GM18873 (cell line): ENCODE data around the gene MSRB2.
"Not testable (repeated sequence)": the region's sequence is repeated elsewhere in the genome, so short reads cannot be mapped to it uniquely, and the experiment has no call there.

Experiments
- ATAC-seq: cut with Tn5 transposase; IDR thresholded peaks from one replicate; pipeline ENCODE4 v1.9.1; 2021; ENCODE audit warnings: mild to moderate bottlenecking, moderate library complexity, moderate number of reproducible peaks; ENCODE audit not compliant: unreplicated experiment, low FRiP score

The MSRB2 gene

DNA sequence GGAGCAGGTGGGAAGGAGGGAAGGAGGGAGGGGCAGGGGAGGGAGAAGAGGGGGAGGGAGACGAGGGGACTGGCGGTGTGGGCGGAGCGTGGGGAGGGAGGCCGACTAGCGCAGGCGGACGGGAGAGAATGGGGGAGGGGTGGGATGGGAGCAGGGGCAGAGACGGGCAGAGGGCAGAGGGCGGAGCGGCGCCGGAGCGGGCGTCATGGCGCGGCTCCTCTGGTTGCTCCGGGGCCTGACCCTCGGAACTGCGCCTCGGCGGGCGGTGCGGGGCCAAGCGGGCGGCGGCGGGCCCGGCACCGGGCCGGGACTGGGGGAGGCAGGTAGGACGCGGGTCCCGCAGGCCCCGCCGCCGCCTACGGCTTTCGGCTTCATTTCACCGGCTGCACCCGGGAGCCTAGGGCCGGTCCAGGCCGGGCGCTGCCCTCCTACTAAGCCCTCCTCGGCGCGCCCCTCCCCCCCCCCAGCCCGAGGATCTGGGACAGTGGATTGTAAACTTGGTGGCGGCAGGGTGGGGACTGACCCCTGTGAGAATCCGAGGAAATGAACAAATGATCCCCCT, at the start of gene MSRB2:
TSS of gene MSRB2 (plus strand) at position 176 of the 562 bp plus-strand sequence. CDS start at position 206, 30 bp downstream.
- peak; percentile 54 for ATAC-seq

DNA sequence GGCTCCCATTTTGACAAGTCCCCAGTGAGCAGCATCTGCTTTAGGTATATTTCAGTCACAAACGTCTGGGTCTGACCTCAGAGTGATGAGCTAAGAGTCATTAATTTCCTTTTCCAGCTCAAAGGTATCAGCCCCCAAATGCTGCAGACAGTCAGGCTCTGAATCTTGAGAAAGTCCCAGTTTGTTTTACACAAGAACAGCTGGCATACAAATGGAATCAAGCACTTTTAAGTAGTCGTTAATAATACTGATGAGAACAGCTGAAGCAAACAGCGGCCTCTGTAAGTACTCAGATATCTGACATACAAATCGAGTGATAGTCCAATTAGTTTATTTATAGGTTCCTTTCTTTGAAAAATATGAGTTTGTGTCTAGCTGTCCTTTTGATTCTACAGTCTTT, 49.4 kb upstream of the MSRB2 start:
- no peak for ATAC-seq

DNA sequence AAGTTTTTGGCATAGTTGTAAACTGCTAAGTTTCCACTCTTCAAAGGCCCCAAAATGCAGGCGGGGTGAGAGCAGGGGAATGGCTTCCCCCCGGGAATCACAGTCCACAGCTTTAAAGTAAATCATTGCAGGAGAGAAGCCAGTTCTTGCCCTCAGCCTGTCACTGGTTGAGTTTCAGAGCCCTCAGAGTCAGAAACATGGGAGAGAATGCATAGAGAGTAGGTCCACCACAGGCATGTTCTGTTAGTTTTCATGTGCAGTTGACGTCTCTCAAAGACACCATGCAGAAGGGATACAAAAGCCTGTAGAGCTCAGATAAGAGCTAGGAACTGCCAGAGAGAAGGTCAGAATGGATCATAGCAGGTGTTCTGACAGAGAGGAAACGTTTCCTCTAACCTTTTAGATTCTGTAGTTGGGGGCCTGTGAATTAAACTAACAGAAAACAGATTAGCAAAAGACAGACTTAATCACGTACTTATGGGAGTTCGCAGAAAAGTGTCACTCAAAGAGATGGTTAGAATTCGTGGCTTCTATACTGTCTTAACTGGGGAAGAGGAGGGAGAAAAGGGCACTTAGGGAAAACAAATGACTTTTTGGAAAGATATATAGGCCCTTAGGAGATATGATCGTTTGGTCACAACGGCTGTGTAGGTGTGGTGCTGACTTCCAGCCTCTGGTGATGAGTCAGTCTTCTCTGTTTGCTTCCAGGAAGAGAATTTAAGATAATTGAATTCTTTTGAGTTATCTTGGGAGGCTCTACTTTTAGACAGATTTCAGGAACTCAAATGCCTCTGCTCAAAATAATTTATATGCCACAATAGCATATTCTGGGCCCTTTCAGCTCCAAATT, 48.0 kb upstream of the MSRB2 start:
- no peak for ATAC-seq

DNA sequence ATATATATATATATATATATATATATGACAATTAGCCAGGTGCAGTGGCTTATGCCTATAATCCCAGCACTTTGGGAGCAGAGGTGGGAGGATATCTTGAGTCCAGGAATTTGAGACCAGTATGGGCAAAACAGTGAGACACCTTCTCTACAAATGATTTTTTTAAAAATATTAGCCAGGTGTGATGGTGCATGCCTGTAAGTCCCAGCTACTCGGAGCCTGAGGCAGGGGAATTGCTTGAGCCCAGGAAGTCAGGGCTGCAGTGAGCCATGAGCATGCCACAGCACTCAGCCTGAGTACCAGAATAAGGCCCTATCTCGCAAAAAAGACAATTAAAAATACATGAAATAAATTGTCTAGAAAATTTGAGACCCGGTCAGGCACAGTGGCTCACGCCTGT, 47.2 kb upstream of the MSRB2 start:
- ATAC-seq, result no peak

DNA sequence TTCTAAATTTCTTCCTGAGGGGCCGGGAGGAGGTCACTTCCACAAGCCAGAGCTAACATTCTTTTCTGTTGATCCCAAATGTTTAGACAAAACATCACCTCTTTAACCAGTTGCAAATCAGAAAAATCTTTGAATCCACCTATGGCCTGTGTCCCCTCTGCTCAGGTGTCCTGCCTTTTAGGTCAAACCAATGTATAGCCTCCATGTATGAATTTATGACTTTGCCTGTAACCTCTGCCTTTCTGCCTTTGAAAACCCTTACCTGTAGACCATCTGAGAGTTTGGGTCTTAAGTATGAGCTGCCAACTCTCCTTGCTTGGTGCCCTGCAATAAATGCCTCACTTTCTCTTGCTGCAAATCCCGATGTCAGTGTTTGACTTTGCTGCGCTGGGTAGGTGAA, 44.1 kb upstream of the MSRB2 start:
- ATAC-seq, result no peak

DNA sequence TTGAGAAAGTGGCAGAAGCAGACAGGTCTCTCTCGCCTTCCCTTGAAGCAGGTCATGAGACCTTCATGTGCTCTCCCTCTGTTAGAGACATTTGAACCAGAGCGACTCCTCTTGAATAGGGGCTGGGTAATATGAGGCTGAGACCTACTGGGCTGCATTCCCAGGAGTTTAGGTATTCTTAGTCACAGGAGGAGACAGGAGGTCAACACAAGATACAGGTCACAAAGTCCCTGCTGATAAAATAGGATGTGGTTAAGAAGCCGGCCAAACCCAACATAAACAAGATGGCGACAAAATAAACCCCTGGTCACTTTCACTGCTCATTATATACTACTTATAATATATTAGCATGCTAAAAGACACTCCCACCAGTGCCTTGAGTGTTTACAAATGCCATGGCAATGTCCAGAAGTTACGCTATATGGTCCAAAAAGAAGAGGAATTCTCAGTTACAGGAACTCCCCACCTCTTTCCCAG, 43.5 kb upstream of the MSRB2 start:
- ATAC-seq, result no peak

DNA sequence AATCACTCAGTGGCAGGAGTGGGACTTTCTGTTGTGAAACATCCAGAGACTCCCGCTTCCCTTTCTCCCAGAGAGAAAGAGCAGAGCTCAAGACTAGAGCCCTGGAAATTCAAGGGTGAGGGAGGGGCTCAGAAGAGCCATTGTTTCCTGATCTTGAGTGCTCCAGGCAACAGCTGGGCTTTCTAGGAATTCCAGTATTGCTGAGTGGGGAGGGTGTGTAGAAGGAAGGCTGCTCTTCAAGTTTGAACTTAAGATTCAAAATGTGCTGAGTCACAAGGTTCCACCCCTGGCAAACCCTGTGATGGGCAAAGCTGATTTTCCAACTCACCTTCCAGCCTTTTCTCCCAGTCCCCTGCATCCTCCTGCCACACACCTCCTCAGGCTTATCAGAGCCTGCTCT, 42.3 kb upstream of the MSRB2 start:
- ATAC-seq, result no peak

DNA sequence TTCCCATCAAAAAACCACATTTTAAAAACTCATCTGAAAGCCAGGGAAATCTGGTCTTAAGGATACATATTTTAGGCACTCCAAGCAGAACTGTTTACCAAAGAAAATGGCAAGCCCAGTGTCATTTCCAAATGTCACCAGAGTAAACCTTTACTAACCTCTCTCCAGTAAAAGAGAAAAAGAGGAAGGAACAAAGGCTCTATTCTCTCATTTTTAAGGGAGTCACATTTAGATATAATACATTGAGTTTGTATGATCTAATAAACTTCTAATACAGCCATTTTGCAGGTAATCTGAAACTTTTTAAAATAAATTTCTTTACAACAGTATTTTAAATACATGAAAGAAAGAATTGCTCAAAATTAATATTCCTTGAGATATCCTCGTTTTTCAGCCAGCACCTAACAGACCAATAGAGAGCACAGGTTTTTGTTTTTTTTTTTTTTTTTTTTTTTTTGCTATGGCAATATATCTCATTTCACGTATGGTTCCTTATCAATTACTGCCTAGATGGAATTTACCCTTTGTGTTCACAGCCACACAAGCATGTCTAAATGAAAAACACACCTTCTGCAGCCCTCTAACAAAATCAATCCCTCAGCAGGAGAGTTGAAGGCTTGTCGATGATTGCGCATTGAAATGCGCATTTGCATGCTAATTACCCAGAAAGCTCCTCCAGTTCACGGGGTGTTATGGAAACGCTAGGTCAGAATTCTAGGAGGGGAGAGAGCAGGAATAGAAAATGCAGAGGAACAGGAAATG, 39.8 kb upstream of the MSRB2 start:
- ATAC-seq, result no peak

DNA sequence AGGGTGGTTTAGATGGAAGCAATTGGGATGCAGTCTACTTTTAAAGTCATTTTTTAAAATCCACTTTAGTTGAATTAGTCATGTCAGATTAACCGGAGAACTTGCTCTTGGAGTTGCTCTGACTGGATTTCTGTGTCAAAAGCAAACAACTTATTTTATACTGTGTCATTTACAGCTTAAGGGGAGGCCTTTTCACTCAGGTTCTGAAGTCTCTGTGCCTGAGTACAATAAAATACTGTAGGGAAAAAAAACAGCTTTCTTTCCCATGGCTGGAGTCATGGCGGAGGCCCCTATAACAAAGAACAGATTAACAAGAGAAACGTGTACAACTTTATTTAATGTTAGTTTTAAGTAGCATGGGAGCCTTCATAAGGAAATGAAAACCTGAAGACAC, 39.2 kb upstream of the MSRB2 start:
- ATAC-seq, result no peak

DNA sequence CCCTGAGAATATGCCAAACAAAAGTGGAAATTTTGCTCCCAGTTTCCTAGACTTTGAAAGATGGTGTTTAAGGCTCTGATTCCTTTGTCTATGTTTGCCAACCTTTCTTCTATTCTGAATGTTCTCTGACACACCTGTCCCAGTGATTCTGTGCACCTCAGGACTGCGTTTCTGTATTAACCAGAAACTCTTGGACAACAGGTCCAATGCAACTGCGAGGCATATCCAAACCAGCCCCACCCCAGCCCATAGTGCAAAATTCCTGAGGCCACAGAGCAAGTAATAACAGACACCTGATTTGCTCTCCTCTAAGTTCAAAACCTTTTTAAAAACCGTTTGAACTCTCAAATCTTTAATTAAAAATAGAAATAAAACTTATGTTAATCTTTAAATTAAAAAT, 37.0 kb upstream of the MSRB2 start:
- ATAC-seq, result no peak

DNA sequence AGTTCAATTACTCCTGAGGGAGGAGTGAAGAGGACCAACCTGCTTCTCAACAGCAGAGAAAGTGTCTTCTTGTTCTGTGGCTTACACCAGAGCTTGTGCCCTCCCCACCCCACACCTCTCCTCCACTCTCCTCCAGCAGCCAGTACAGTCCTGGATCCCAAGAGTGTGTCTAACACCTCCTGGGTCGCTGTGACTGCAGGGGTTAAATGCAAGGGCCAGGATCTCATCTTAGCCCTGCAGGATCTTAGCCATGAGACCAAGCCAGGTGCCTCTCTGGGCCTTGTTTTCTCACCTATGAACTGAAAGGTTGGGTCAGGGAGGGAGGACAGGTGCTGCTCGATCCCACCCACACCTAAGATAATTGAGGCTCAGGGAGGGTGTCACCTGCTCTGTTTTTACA, 34.5 kb upstream of the MSRB2 start:
- ATAC-seq, result no peak

DNA sequence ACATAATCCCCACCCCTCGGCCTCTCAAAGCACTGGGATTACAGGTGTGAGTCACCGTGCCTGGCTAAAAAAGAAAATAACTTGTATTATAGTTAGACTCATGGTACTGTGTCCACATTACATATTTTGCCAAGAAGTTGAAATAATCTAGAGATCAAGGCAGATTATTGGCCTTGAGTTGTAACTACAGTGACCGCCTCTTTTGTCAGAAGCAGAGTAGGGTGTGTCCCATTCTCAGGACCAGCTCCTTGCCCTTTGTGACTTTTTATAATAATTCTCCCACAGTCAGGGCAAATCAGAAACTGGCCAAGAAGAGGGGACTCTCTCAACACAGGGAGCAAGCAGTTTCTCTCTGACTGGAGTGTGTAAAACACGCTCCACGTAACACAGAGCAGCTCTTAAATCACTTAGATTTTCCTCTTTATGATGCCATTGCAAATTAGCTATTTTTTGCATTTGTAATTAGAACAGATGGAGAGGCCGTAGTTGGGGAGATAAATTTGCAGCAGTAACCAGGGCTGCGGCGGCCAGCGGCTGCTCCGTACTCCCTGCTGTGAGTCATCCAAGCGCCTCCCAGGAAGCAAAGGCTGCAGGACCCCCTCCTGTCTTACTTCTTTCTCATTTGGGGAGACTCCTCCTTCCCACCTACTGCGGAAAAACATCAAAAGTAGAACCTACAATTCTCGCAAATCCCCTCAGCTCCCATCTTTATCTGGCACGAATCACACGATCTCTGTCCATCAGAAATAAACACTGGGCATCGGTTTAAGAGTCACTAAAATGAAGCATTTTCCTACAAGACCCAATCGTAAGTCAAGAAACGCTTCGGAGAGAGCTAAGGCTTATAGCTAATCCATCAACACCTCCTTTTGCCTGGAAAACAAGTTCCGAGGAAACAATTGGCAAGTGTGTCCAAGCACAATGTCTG, 32.1 kb upstream of the MSRB2 start:
- no peak for ATAC-seq

DNA sequence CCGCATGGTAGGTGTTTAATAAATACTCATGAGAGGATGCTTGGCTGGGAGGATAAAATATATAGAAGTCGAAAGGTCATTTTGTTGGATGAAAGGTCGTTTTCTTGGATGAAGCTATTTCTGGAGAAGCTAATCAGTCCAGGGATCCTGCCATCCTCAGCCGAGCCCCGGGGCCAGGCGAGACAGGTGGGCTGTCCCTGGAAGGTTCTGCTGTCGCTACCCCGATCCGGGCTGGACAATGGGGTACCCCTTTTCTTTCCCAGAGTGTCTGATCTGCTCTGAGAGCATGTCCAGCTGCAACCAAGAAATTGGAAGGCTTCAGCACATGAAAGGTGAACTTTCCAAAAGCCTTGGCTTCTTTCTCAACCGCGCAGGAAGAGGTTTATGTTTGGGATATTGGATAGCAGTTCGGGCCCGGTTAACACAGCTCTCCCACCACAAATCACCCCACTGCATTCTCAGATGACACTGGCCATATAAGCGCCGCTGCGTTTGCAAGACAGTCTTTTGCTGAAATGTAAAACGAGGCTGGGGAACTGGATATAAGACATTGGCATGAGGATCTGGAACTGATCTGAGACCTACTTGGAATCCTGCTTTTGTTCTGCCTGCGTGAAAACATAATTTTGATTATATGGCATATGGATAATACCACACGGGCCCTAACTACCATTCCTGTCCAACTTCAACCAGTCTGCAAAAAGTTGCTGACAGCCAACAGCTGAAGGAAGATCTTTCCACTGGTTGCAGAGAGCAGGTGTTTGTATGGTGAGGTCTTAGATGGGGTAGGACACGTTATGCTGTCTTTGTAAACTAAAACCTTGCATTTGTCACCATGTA, 31.2 kb upstream of the MSRB2 start:
- no peak for ATAC-seq

DNA sequence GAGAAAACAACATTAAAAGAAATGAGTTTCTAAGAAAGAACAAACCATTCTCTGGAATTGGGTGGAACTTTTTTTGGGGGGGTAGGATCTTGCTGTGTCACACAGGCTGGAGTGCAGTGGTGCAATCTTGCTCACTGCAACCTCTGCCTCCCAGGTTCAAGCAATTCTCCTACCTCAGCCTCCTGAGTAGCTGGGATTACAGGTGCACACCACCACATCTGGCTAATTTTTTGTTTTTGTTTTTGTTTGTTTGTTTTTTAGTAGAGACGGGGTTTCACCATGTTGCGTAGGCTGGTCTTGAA, 30.6 kb upstream of the MSRB2 start:
- not testable (repeated sequence) for ATAC-seq

DNA sequence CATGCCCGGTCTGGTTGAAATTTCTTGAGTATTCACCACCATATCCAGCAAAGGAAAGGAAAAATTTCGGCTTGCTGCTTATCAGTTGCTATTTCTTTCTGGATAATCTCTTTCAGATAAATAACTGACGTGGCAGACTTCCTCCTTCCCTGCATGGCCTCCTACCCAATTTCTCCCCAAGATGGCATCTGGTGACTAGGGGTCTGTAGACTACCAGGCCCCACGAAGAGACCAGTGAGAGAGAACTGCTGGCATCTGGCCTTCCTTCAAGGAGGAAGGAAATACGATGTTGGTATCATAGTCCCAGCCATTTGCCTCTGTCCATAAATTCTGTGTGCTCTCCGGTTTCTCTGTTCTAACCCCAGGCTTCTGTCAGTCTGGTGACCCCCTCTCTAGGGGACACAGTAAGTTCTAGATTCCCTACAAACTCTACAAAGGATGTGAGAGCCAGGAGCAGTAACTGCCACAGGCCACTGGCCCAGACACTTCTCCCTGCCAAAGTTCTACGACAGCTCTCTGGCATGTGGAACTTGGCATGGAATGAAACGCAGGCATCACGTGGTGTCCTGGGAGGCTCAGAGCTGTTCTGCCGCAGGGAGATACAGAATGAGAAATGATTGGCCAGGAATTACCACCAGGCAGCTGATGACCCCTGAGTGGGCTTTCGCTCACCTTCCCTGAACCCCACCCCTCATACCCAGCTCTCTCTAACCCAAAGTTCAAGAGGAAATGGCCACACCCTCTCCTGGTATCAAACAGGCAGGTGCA, 30.0 kb upstream of the MSRB2 start:
- ATAC-seq, result no peak

DNA sequence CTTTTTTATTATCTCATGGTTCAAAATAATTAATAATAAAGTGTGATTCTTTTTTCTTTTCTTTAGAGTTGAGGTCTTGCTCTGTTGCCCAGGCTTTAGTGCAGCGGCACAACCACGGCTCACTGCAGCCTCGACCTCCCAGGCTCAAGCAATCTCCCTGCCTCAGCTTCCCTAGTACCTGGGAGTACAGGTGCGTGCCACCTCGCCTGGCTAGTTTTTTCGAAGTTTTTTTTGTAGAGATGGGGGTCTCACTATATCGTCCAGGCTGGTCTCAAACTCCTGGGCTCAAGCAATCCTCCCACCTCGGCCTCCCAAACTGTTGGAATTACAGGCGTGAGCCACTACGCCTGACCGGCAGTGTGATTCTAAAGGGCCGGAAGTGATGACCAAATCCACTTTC, 28.0 kb upstream of the MSRB2 start:
- ATAC-seq, result no peak

DNA sequence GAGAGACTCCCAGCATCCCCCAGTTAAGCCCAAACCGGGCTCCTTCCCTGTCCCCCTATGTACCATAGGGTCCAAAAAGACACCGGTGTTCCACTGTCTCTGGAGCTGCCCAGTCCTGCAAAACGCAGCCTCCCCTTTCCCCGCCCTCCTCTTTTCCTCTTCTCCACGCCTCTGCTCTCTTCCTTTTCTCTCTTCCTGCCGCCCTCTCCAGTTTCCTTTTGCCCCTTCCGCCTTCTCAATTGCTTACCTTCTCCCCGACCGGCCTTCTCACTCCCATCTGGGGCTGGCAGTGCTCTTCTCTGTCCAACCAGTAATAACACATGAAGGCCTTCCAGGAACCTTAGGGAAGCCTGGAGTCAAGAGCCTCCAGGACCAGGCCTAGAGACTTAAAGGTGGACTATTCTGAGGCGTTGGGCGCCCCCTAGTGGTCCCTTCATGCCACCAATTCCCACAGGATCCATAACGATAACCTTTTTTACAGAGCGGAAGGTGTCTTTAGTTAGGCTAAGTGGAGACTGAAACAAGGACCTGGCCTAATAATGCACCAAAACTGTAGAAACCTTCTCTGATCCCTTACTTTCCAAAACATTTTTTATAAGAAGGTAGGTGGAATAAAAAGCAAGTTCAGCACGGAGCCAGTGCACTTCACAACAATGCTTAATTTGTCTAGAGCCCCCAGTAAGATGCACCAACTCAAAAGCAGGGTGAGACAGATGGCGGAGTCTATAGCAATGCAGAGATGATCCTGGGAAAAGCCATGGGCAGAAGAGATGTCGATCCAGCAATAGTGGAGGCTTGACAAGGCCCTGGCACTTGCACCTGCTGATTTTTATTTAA, 27.2 kb upstream of the MSRB2 start:
- ATAC-seq, result no peak
